Measurements from ENCODE around the gene LDLRAD4. TPM values are rescaled to one million over a fixed set of nuclear protein-coding genes. Genes with fewer than 3 reads are reported as not detected.

The LDLRAD4 gene
- total and polyA plus RNA-seq, 8 donors = 2.0 to 47.9 (median 9.0) TPM

DNA sequence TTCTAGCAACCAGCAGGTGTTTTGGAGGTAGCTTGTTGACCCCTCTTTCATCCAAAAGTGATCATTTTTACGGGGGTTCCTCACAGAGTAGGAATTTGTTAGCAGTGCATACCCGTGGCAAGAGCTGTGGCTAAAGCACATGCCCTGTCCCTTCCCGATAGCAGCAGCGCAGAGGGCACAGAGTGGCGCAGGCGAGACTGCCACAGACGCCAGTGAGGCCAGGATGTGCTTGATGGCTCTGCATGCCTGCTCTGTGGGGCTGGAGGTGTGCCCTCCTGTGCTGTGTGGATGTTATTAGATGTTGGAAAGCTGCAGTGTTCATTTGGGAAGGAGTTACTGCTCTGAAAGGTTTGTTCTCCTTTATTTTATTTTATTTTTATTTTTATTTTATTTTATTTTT lies 354.2 kb downstream of the LDLRAD4 start:
- DNase-seq = no peak
- H3K4me3 ChIP-seq = no peak overlapping the region
- 90 to 92% (median 92%) methylated on average over 7 of the region's 7 CpGs for WGBS, 5 donors
- H3K27ac ChIP-seq = no peak overlapping the region
- TF ChIP-seq POLR2A (IDR thresholded peaks at IDR 0.05) (no peak), POLR2AphosphoS5 (IDR thresholded peaks at IDR 0.05) (no peak), EP300 (IDR thresholded peaks at IDR 0.05) (no peak)
- TF ChIP-seq, protein P1, sequence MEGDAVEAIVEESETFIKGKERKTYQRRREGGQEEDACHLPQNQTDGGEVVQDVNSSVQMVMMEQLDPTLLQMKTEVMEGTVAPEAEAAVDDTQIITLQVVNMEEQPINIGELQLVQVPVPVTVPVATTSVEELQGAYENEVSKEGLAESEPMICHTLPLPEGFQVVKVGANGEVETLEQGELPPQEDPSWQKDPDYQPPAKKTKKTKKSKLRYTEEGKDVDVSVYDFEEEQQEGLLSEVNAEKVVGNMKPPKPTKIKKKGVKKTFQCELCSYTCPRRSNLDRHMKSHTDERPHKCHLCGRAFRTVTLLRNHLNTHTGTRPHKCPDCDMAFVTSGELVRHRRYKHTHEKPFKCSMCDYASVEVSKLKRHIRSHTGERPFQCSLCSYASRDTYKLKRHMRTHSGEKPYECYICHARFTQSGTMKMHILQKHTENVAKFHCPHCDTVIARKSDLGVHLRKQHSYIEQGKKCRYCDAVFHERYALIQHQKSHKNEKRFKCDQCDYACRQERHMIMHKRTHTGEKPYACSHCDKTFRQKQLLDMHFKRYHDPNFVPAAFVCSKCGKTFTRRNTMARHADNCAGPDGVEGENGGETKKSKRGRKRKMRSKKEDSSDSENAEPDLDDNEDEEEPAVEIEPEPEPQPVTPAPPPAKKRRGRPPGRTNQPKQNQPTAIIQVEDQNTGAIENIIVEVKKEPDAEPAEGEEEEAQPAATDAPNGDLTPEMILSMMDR (IDR thresholded peaks at IDR 0.05) = no peak
- no peaks in the 10 kb centered on the region for H3K9me3 ChIP-seq
- no peaks in the 10 kb centered on the region for H3K27me3 ChIP-seq
- H3K4me1 ChIP-seq = peaks cover 0 to 13% (median 0%) of the 10 kb centered on the region in 4 donors
- intact Hi-C loops (cut with DNase I; ENCODE audit: low total_unique reads) = no loop called here
- no peaks in the 10 kb centered on the region for H3K36me3 ChIP-seq

DNA sequence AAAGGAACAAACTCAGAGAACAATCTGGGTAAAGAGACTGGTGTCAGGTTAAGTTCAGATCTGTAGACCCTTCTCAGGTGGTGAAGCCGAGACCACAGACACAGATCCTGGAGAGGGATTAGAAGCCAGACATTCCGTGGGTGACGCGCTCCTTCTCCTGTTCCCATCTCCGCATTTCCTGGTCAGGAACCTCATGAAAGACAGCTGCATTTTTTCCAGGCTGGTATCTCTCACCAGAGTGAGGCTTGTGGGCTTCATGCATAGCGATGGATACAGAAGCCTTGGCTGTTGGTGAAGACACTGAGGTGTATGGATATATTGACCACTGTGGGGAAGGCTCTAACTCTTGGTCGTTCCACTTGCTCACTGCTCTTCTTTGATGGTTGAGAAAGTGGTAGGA lies 355.2 kb downstream of the LDLRAD4 start:
- no peak for TF ChIP-seq POLR2AphosphoS5 (IDR thresholded peaks at IDR 0.05)
- no peak for TF ChIP-seq POLR2A (IDR thresholded peaks at IDR 0.05)
- no peak for TF ChIP-seq EP300 (IDR thresholded peaks at IDR 0.05)
- TF ChIP-seq, protein P1 (IDR thresholded peaks at IDR 0.05) = no peak
- no peak for DNase-seq
- H3K27ac ChIP-seq = no peak overlapping the region

DNA sequence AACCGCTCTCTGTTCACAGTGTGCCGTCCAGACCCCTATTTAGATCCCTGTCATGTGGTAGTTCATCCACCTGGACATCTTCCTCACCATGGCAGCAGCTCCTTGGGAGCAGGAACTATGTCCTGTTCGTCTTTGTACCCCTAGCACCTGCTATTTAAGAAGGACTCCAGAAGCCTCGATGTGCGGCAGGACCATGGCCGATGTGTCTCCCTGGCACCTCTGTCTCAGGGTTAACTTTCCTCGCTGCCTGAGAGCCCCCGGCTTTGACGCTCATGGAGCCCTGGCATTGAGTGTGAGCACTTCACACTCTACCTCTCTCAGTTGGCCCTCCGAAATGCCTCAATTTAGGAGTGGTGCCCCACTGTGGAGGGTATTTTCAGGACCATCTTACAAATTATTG lies 355.8 kb downstream of the LDLRAD4 start:
- no peak for DNase-seq
- no peak overlapping the region for H3K4me3 ChIP-seq
- H3K4me1 ChIP-seq = peaks cover 0 to 19% (median 3%) of the 10 kb centered on the region in 4 donors
- TF ChIP-seq EP300 (IDR thresholded peaks at IDR 0.05) (no peak), POLR2A (IDR thresholded peaks at IDR 0.05) (no peak), POLR2AphosphoS5 (IDR thresholded peaks at IDR 0.05) (no peak)
- TF ChIP-seq, protein P1 (IDR thresholded peaks at IDR 0.05) = no peak
- no peaks in the 10 kb centered on the region for H3K27me3 ChIP-seq
- WGBS, 5 donors = 90 to 94% (median 92%) methylated on average over 10 of the region's 10 CpGs
- intact Hi-C loops (cut with DNase I; ENCODE audit: low total_unique reads) = no loop called here
- H3K36me3 ChIP-seq = no peaks in the 10 kb centered on the region
- H3K27ac ChIP-seq = no peak overlapping the region
- no peaks in the 10 kb centered on the region for H3K9me3 ChIP-seq

More for the DNA sequence above, 355.2 kb downstream of the LDLRAD4 start:
- H3K4me1 ChIP-seq = peaks cover 0 to 19% (median 3%) of the 10 kb centered on the region in 4 donors
- H3K27me3 ChIP-seq = no peaks in the 10 kb centered on the region
- no peak overlapping the region for H3K4me3 ChIP-seq
- H3K36me3 ChIP-seq = no peaks in the 10 kb centered on the region
- no peaks in the 10 kb centered on the region for H3K9me3 ChIP-seq
- intact Hi-C loops (cut with DNase I; ENCODE audit: low total_unique reads) = no loop called here
- WGBS, 5 donors = 91 to 96% (median 95%) methylated on average over 7 of the region's 7 CpGs

DNA sequence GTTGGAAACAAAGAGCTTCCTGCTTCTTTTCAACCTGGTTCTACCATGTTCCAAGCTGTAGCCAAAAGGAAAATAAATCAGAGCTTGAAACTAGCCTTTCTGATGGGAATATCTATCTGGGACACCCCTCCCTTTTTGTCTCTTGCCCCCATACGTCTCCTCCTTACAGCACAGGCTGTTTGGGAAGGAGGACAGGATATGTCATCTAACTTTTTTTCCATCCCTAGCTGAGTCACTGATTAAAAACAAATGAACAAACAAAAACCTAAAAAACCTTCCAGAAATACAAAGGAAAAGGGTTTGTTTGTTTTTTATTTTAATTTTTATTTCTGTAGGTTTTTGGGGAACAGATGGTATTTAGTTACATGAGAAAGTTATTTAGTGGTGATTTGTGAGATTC lies 356.2 kb downstream of the LDLRAD4 start:
- Histone ChIP-seq H3K4me1 (peaks cover 0 to 23% (median 3%) of the 10 kb centered on the region in 4 donors), H3K36me3 (no peaks in the 10 kb centered on the region), H3K27ac (no peak overlapping the region), H3K4me3 (no peak overlapping the region), H3K27me3 (no peaks in the 10 kb centered on the region), H3K9me3 (no peaks in the 10 kb centered on the region)
- whole genome bisulfite sequencing, 5 donors = 62 to 77% (median 67%) methylated on average over 1 of the region's 1 CpG
- TF ChIP-seq, protein P1 (IDR thresholded peaks at IDR 0.05) = no peak
- intact Hi-C loops (cut with DNase I; ENCODE audit: low total_unique reads) = no loop called here
- no peak for DNase-seq

Data from stomach (tissue), 9 donors.